Measurements from ENCODE around the gene RAD9A.

GRCh38 chr11:67397536-67397935 lies 5.8 kb downstream of the RAD9A start:
- TF ChIP-seq CTCF (IDR thresholded peaks at IDR 0.05; ENCODE audit: low read length) (no peak), EZH2 (IDR thresholded peaks at IDR 0.05; ENCODE audit: borderline replicate concordance, low read length) (no peak)

Measured in OCI-LY1 (cell line).